GM18861 (cell line): ENCODE data around the gene OR10K1.

Experiments
- ATAC-seq: cut with Tn5 transposase; IDR thresholded peaks from one replicate; pipeline ENCODE4 v1.9.1; 2021; ENCODE audit not compliant: unreplicated experiment

OR10K1 gene

GRCh38 chr1:158516966-158517365 is 55.3 kb downstream of the OR10K1 start:
- ATAC-seq, result no peak
